Keratinocyte (primary cell): ENCODE data around the gene THSD7B. TPM values are rescaled to one million over a fixed set of nuclear protein-coding genes. Genes with fewer than 3 reads are reported as not detected.
A peak's percentile ranks its signal among the peaks of the same experiment; 100 is the strongest.

Experiments used
- DNase-seq: peaks from one replicate; pipeline ENCODE4 v3.0.0-alpha.2; 2011; ENCODE audit warnings: low read depth, missing footprints, low spot score
- FAIRE-seq: peaks from 2 replicates; lab custom pipeline; 2011; peaks lifted over from hg19 to GRCh38; lab: Jason Lieb, UNC
- H2AFZ ChIP-seq: 2 replicates; pipeline ENCODE4 v1.6.0; 2012; ENCODE audit warnings: low read length, control low read depth, inconsistent platforms; ENCODE audit not compliant: control insufficient read depth
- H3K27ac ChIP-seq: 2 replicates; pipeline ENCODE4 v1.5.1; 2011; ENCODE audit warnings: low read length; ENCODE audit not compliant: control insufficient read depth, insufficient read depth
- H3K27me3 ChIP-seq: 3 replicates; pipeline ENCODE4 v1.6.0; 2011; ENCODE audit warnings: low read length; ENCODE audit not compliant: control insufficient read depth, insufficient read depth; ENCODE audit errors: extremely low read depth
- H3K36me3 ChIP-seq, 2 experiments: 2 replicates in 1 of 2; 3 replicates in 1 of 2; pipeline ENCODE4 v1.5.1; 2011; ENCODE audit warnings: low read length in 2 of 2, mild to moderate bottlenecking in 1 of 2; ENCODE audit not compliant: control insufficient read depth in 2 of 2, insufficient read depth in 2 of 2; ENCODE audit errors: extremely low read depth in 1 of 2
- H3K4me1 ChIP-seq: 3 replicates; pipeline ENCODE4 v1.5.1; 2011; ENCODE audit warnings: low read length; ENCODE audit not compliant: control insufficient read depth, insufficient read depth; ENCODE audit errors: extremely low read depth
- H3K4me2 ChIP-seq: 3 replicates; pipeline ENCODE4 v1.6.0; 2011; ENCODE audit warnings: low read depth, low read length; ENCODE audit not compliant: control insufficient read depth, insufficient read depth; ENCODE audit errors: extremely low read depth
- H3K4me3 ChIP-seq, 3 experiments: fragments of 200-600 bp in 1 of 3; sonication (generic) in 1 of 3; 2 replicates in 2 of 3; 3 replicates in 1 of 3; pipeline ENCODE4 v1.5.1; 2011 to 2016; ENCODE audit warnings: low read length in 3 of 3, mild to moderate bottlenecking in 3 of 3, control low read depth in 2 of 3, inconsistent platforms in 1 of 3, low read depth in 1 of 3, mixed read lengths in 1 of 3, mixed run types in 1 of 3, moderate library complexity in 1 of 3; ENCODE audit not compliant: control insufficient read depth in 2 of 3, insufficient read depth in 2 of 3; ENCODE audit errors: extremely low read depth in 1 of 3
- H3K79me2 ChIP-seq: 2 replicates; pipeline ENCODE4 v1.6.0; 2012; ENCODE audit warnings: low read length; ENCODE audit not compliant: control insufficient read depth, insufficient read depth
- H3K9ac ChIP-seq: 3 replicates; pipeline ENCODE4 v1.6.0; 2011; ENCODE audit warnings: low read length; ENCODE audit not compliant: control insufficient read depth, insufficient read depth; ENCODE audit errors: extremely low read depth
- H3K9me1 ChIP-seq: 3 replicates; pipeline ENCODE4 v1.6.0; 2011; ENCODE audit warnings: low read length; ENCODE audit not compliant: control insufficient read depth, insufficient read depth; ENCODE audit errors: extremely low read depth
- H3K9me3 ChIP-seq: 2 replicates; pipeline ENCODE4 v1.5.1; 2012; ENCODE audit warnings: low read depth, low read length; ENCODE audit not compliant: control insufficient read depth
- H4K20me1 ChIP-seq: 3 replicates; pipeline ENCODE4 v1.6.0; 2011; ENCODE audit warnings: low read length; ENCODE audit not compliant: control insufficient read depth, insufficient read depth; ENCODE audit errors: extremely low read depth
- EZH2 ChIP-seq: IDR thresholded peaks from one replicate; pipeline ENCODE4 v1.6.1; 2012; ENCODE audit warnings: inconsistent platforms, mild to moderate bottlenecking, low read length, moderate library complexity
- dilution Hi-C: fragments of 300-500 bp; cut with MboI; formaldehyde crosslinking; loops from one replicate; pipeline ENCODE4 v1.7.0; 2020; ENCODE audit warnings: low sequenced_read_pairs; ENCODE audit not compliant: extremely low pct_ligation_motif_present
- polyA plus RNA-seq, 5 experiments: library from polyadenylated mRNA; depleted of rRNA in 3 of 5; stranded (reverse) in 3 of 5; stranded (forward) in 1 of 5; unstranded in 1 of 5; fragments of >200 nt; gene quantifications; 1 replicate in 1 of 5; 2 replicates in 3 of 5; 3 replicates in 1 of 5; pipeline versions ENCODE4 v1.2.1 to v1.2.3, GENCODE V29; 2011 to 2012; ENCODE audit warnings: missing spikeins in 2 of 5, low read depth in 1 of 5, low replicate concordance in 1 of 5
- TF ChIP-seq, protein P1 (sequence below), 3 experiments: IDR thresholded peaks in 1 of 3; conservative IDR thresholded peaks in 1 of 3; optimal IDR thresholded peaks in 1 of 3; 2 replicates in 2 of 3; 3 replicates in 1 of 3; pipeline versions ENCODE3 to v1.5.1; 2011; ENCODE audit warnings: low read length in 3 of 3, mild to moderate bottlenecking in 3 of 3, moderate library complexity in 2 of 3, control low read depth in 1 of 3, inconsistent platforms in 1 of 3; ENCODE audit not compliant: insufficient read depth in 2 of 3; ENCODE audit errors: extremely low read depth in 1 of 3

Gene THSD7B
- polyA plus RNA-seq, 1 donor (not counting 4 experiments of a cell fraction or from before 2014, with no cell fraction given) = 0.04 TPM

DNA sequence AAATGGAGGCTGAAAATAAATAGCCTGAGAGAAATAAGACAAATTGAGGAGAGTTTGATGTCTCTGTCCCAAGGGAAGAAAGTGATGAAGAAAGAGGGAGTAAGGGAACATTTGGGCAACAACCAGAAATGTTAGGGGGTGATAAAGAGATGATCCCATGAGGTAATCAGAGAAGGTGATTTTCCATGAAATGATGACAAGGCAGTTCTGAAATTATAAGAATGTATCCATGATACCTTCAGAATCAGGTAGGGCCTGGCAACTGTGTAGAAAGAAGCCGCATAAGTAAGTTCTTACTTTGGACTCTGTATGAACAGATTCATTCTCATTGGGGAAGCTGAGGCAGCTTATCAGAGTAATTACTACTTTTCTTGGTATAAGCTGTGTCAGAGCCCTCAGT is 106.1 kb downstream of the THSD7B start:
- Histone ChIP-seq H3K4me3 (no peak overlapping the region), H3K79me2 (no peaks in the 10 kb centered on the region), H3K9me1 (no peaks in the 10 kb centered on the region), H4K20me1 (no peaks in the 10 kb centered on the region), H3K36me3 (no peaks in the 10 kb centered on the region), H3K4me1 (no peaks in the 10 kb centered on the region), H3K27ac (no peak overlapping the region), H2AFZ (no peak overlapping the region), H3K27me3 (no peaks in the 10 kb centered on the region), H3K4me2 (no peak overlapping the region), H3K9ac (no peak overlapping the region), H3K9me3 (no peaks in the 10 kb centered on the region)
- dilution Hi-C loops = no loop called here
- FAIRE-seq = no peak
- DNase-seq = no peak
- TF ChIP-seq EZH2 = no peak
- TF ChIP-seq, protein P1, sequence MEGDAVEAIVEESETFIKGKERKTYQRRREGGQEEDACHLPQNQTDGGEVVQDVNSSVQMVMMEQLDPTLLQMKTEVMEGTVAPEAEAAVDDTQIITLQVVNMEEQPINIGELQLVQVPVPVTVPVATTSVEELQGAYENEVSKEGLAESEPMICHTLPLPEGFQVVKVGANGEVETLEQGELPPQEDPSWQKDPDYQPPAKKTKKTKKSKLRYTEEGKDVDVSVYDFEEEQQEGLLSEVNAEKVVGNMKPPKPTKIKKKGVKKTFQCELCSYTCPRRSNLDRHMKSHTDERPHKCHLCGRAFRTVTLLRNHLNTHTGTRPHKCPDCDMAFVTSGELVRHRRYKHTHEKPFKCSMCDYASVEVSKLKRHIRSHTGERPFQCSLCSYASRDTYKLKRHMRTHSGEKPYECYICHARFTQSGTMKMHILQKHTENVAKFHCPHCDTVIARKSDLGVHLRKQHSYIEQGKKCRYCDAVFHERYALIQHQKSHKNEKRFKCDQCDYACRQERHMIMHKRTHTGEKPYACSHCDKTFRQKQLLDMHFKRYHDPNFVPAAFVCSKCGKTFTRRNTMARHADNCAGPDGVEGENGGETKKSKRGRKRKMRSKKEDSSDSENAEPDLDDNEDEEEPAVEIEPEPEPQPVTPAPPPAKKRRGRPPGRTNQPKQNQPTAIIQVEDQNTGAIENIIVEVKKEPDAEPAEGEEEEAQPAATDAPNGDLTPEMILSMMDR (optimal IDR thresholded peaks at IDR 0.05 in 1 of 3, IDR thresholded peaks at IDR 0.05 in 1 of 3, conservative IDR thresholded peaks at IDR 0.05 in 1 of 3; ENCODE audit: extremely low read depth in 1 of 3, insufficient read depth in 2 of 3, low read length in 3 of 3) = no peak

DNA sequence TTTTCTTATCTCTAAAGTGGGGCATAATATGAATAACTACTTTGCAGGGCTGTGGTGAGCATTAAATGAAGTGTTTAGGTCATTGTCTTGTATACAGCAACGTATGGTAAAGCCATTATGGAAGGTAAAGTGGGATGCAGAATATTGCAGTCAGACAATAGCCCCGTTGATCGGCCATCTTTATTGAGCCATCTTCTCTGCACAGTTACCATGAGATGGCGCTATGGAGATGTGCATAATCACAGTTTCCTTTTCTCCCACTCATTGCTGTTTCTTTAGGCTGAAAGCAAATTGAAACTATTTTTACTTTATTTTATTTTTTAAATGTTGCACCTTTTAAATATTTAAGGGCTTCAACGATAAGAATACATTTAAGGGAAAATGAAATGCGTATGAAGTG is 108.9 kb downstream of the THSD7B start:
- Histone ChIP-seq H4K20me1 (no peaks in the 10 kb centered on the region), H3K9me3 (no peaks in the 10 kb centered on the region), H3K9ac (no peak overlapping the region), H3K36me3 (no peaks in the 10 kb centered on the region), H3K27ac (no peak overlapping the region), H3K4me3 (no peak overlapping the region), H3K79me2 (no peaks in the 10 kb centered on the region), H3K4me2 (no peak overlapping the region), H3K4me1 (no peaks in the 10 kb centered on the region), H3K27me3 (no peaks in the 10 kb centered on the region), H3K9me1 (no peaks in the 10 kb centered on the region), H2AFZ (no peak overlapping the region)
- FAIRE-seq = no peak
- dilution Hi-C loops = no loop called here
- no peak for DNase-seq
- TF ChIP-seq EZH2 = no peak
- TF ChIP-seq, protein P1 (optimal IDR thresholded peaks at IDR 0.05 in 1 of 3, IDR thresholded peaks at IDR 0.05 in 1 of 3, conservative IDR thresholded peaks at IDR 0.05 in 1 of 3; ENCODE audit: extremely low read depth in 1 of 3, insufficient read depth in 2 of 3, low read length in 3 of 3) = peak; percentile 11 to 52 (median 25)
